B cell (primary cell): Measurements from ENCODE around the gene KHDC4. TPM values are rescaled to one million over a fixed set of nuclear protein-coding genes. Genes with fewer than 3 reads are reported as not detected.

Source experiments
- ATAC-seq: fragments of 200-7000 bp; cut with Tn5 transposase; one replicate; pipeline ENCODE4 v1.10.0; 2021; ENCODE audit warnings: low read depth, mild to moderate bottlenecking, moderate number of reproducible peaks, moderate library complexity
- CTCF ChIA-PET: fragments of 350-600 bp; sonication (Branson Sonifier 250); formaldehyde crosslinking; loops from one replicate; lab custom pipeline; 2021; ENCODE audit warnings: antibody characterized with exemption, inconsistent platforms; lab: Charles Lee
- POLR2A ChIA-PET: fragments of 350-600 bp; sonication (Branson Sonifier 250); formaldehyde crosslinking; loops from one replicate; lab custom pipeline; 2021; ENCODE audit warnings: antibody characterized with exemption; lab: Charles Lee
- DNase-seq: peaks from one replicate; pipeline ENCODE4 v3.0.0; 2013
- H2AFZ ChIP-seq: 2 replicates; pipeline ENCODE4 v1.6.1; 2012; ENCODE audit warnings: mild to moderate bottlenecking, low read depth, low read length; ENCODE audit not compliant: insufficient read depth, poor library complexity, severe bottlenecking
- H3K27ac ChIP-seq, 2 donors: 1 replicate in 1 of 2; 2 replicates in 1 of 2; pipeline ENCODE4 v1.5.1; 2012 to 2013; ENCODE audit warnings: low read length in 2 of 2, mild to moderate bottlenecking in 2 of 2, moderate library complexity in 1 of 2
- H3K27me3 ChIP-seq, 4 experiments: fragments of 200-600 bp in 1 of 4; sonication (generic) in 1 of 4; replicated peaks in 1 of 4; 1 replicate in 2 of 4; 2 replicates in 2 of 4; pipeline versions ENCODE4 v1.6.1 to v1.7.0; 2013 to 2016; ENCODE audit warnings: low read length in 3 of 4, mild to moderate bottlenecking in 2 of 4, mixed read lengths in 1 of 4, moderate library complexity in 1 of 4; ENCODE audit not compliant: insufficient read depth in 4 of 4, control insufficient read depth in 3 of 4; ENCODE audit errors: control extremely low read depth in 1 of 4
- H3K36me3 ChIP-seq, 2 experiments: replicated peaks in 1 of 2; 1 replicate in 1 of 2; 2 replicates in 1 of 2; pipeline versions ENCODE4 v1.6.1 to v1.7.1; 2013; ENCODE audit warnings: low read length in 1 of 2; ENCODE audit not compliant: insufficient read depth in 2 of 2, control insufficient read depth in 1 of 2; ENCODE audit errors: control extremely low read depth in 1 of 2, extremely low read depth in 1 of 2
- H3K4me1 ChIP-seq, 2 donors: fragments of 200-600 bp in 1 of 2; sonication (generic) in 1 of 2; 1 replicate in 1 of 2; 2 replicates in 1 of 2; pipeline versions ENCODE4 v1.5.1 to v1.6.1; 2013 to 2017; ENCODE audit warnings: low read length in 2 of 2; ENCODE audit not compliant: control insufficient read depth in 2 of 2, insufficient read depth in 2 of 2
- H3K4me2 ChIP-seq: replicated peaks from 2 replicates; pipeline ENCODE3; 2012; ENCODE audit warnings: mild to moderate bottlenecking, low read depth, low read length; ENCODE audit not compliant: poor library complexity, severe bottlenecking
- H3K4me3 ChIP-seq, 5 experiments: fragments of 200-600 bp in 1 of 5; sonication (generic) in 1 of 5; 1 replicate in 3 of 5; 2 replicates in 2 of 5; pipeline versions ENCODE4 v1.5.1 to v1.7.0; 2011 to 2016; ENCODE audit warnings: low read length in 4 of 5, mild to moderate bottlenecking in 4 of 5, low read depth in 2 of 5, control low read depth in 1 of 5, moderate library complexity in 1 of 5; ENCODE audit not compliant: insufficient read depth in 1 of 5; ENCODE audit errors: control extremely low read depth in 1 of 5, extremely low read depth in 1 of 5
- H3K79me2 ChIP-seq: fragments of 200-600 bp; sonication (generic); one replicate; pipeline ENCODE4 v1.6.0; 2016; ENCODE audit warnings: low read length; ENCODE audit not compliant: control insufficient read depth, insufficient read depth
- H3K9ac ChIP-seq: fragments of 200-600 bp; sonication (generic); 2 replicates; pipeline ENCODE4 v1.6.1; 2017; ENCODE audit warnings: mild to moderate bottlenecking, low read length, moderate library complexity
- H3K9me3 ChIP-seq, 3 donors: one replicate each; pipeline versions ENCODE4 v1.6.1 to v1.7.1; 2013; ENCODE audit warnings: low read length in 2 of 3; ENCODE audit not compliant: control insufficient read depth in 2 of 3, insufficient read depth in 1 of 3; ENCODE audit errors: control extremely low read depth in 1 of 3
- H4K20me1 ChIP-seq: 2 replicates; pipeline ENCODE4 v1.6.0; 2012; ENCODE audit warnings: mild to moderate bottlenecking, low read length; ENCODE audit not compliant: insufficient read depth, control insufficient read depth, poor library complexity, severe bottlenecking
- H3K27ac Mint-ChIP-seq: one replicate; pipeline ENCODE4 v1.8.0; 2021; ENCODE audit warnings: mixed read lengths
- H3K27me3 Mint-ChIP-seq: one replicate; pipeline ENCODE4 v1.8.0; 2021; ENCODE audit warnings: mixed read lengths
- H3K4me1 Mint-ChIP-seq: one replicate; pipeline ENCODE4 v1.8.0; 2021; ENCODE audit warnings: mixed read lengths
- H3K4me3 Mint-ChIP-seq: one replicate; pipeline ENCODE4 v1.8.0; 2021; ENCODE audit warnings: mixed read lengths
- H3K9me3 Mint-ChIP-seq: one replicate; pipeline ENCODE4 v1.8.0; 2022; ENCODE audit warnings: mixed read lengths; ENCODE audit not compliant: insufficient read depth
- CTCF ChIP-seq: fragments of 200-600 bp; IDR thresholded peaks from one replicate; pipeline ENCODE4 v1.8.0; 2022; ENCODE audit warnings: antibody characterized with exemption, mild to moderate bottlenecking
- EZH2 ChIP-seq: IDR thresholded peaks from 2 replicates; pipeline ENCODE4 v1.6.1; 2012; ENCODE audit warnings: borderline replicate concordance, low read depth, mild to moderate bottlenecking, moderate library complexity, low read length; ENCODE audit not compliant: insufficient read depth, poor library complexity, severe bottlenecking
- WGBS: methylation state at CpG from one replicate; pipeline ENCODE4 v1.1.5; 2013; ENCODE audit warnings: missing lambda C conversion rate; ENCODE audit not compliant: insufficient coverage; 5-methylcytosine and 5-hydroxymethylcytosine counted together
- intact Hi-C: fragments of 100-400 bp; cut with micrococcal nuclease; formaldehyde crosslinking; loops from one replicate; pipeline ENCODE4 v1.10.0; 2022
- polyA plus RNA-seq: library from polyadenylated mRNA; depleted of rRNA; stranded (reverse); fragments of >200 nt; gene quantifications from 2 replicates; pipeline ENCODE4 v1.2.3, GENCODE V29; 2012
- total RNA-seq, 2 donors: library from RNA; stranded (reverse); fragments of 120-200 nt in 1 of 2; gene quantifications; 1 replicate in 1 of 2; 2 replicates in 1 of 2; pipeline versions ENCODE4 v1.2.3 to v1.2.4, GENCODE V29; 2013 to 2022

KHDC4 gene
- total and polyA plus RNA-seq, 2 donors (not counting 1 experiment from before 2014, with no cell fraction given): 51.3 to 122 TPM

- no peaks in the 10 kb centered on the region for H3K27me3 ChIP-seq
- no peak for ATAC-seq
- H3K4me2 ChIP-seq: peak overlapping the region; percentile 43
- H3K4me1 ChIP-seq: peaks cover 71 to 75% of the 10 kb centered on the region in 2 donors
- Mint-ChIP-seq H3K27ac (peak overlapping the region; percentile 92), H3K4me1 (peaks cover 68% of the 10 kb centered on the region), H3K4me3 (peak overlapping the region; percentile 65), H3K9me3 (no peaks in the 10 kb centered on the region), H3K27me3 (no peaks in the 10 kb centered on the region)
- H3K9me3 ChIP-seq: no peaks in the 10 kb centered on the region
- no peak for TF ChIP-seq CTCF
- TF ChIP-seq EZH2: no peak
- H2AFZ ChIP-seq: no peak overlapping the region
- no peak overlapping the region for H3K4me3 ChIP-seq
- WGBS: 34% methylated on average over 4 of the region's 4 CpGs
- H3K27ac ChIP-seq: peak overlapping the region; percentile 52 to 89
- DNase-seq: no peak
- peak overlapping the region; percentile 25 for H3K9ac ChIP-seq
- H4K20me1 ChIP-seq: no peaks in the 10 kb centered on the region
- peaks cover 18% of the 10 kb centered on the region for H3K79me2 ChIP-seq
- ChIA-PET CTCF (interaction anchor here (0.6 to 6.1 kb wide), 6 partner anchors 15 to 87 kb away, joined by 3 to 206 read pairs (median 13); partner anchors contain the start of gene ARHGEF2), POLR2A (interaction anchor here (0.6 to 1.2 kb wide), 4 partner anchors 24 to 44 kb away, joined by 3 to 7 read pairs (median 4); no protein-coding TSS in a partner anchor)
- intact Hi-C loops: no loop called here
- H3K36me3 ChIP-seq: no peaks in the 10 kb centered on the region
Observed at GRCh38 chr1:155940482-155940992, 6.3 kb upstream of the KHDC4 start.

GRCh38 chr1:155938220-155938627 is 4.0 kb upstream of the KHDC4 start:
- no peak overlapping the region for H3K27ac ChIP-seq
- H3K9me3 ChIP-seq: no peaks in the 10 kb centered on the region
- ChIA-PET POLR2A (interaction anchor here (0.6 to 1.8 kb wide), 10 partner anchors 11 to 51 kb away, joined by 3 to 13 read pairs (median 6); partner anchors contain the start of gene ARHGEF2), CTCF (interaction anchor here (0.6 to 6.1 kb wide), 35 partner anchors 8 to 695 kb away, joined by 3 to 206 read pairs (median 4); partner anchors contain the start of genes ARHGEF2 and SSR2)
- TF ChIP-seq EZH2 (no peak), CTCF (peak; percentile 55)
- H3K27me3 Mint-ChIP-seq: no peaks in the 10 kb centered on the region
- no peaks in the 10 kb centered on the region for H4K20me1 ChIP-seq
- H3K27me3 ChIP-seq: no peaks in the 10 kb centered on the region
- H2AFZ ChIP-seq: no peak overlapping the region
- no peak overlapping the region for H3K9ac ChIP-seq
- peaks cover 37% of the 10 kb centered on the region for H3K79me2 ChIP-seq
- H3K4me3 Mint-ChIP-seq: peak overlapping the region; percentile 47
- peak overlapping the region; percentile 76 for H3K27ac Mint-ChIP-seq
- H3K4me2 ChIP-seq: peak overlapping the region; percentile 2
- no peaks in the 10 kb centered on the region for H3K9me3 Mint-ChIP-seq
- peaks cover 57 to 64% of the 10 kb centered on the region in 2 donors for H3K4me1 ChIP-seq
- no peaks in the 10 kb centered on the region for H3K36me3 ChIP-seq
- H3K4me3 ChIP-seq: no peak overlapping the region
- intact Hi-C loops: loop anchor here (1.0 kb wide), 1 partner anchor 51 kb away; no protein-coding TSS in a partner anchor
- peaks cover 48% of the 10 kb centered on the region for H3K4me1 Mint-ChIP-seq
- ATAC-seq: no peak
- peak; percentile 74 for DNase-seq
- no CpG with 5 or more reads among the region's 1 CpG for WGBS
